Panc1 (cell line): ENCODE results near the gene TBC1D2.
"Not testable (repeated sequence)": the region's sequence is repeated elsewhere in the genome, so short reads cannot be mapped to it uniquely, and the experiment has no call there.

Experiments used
- CTCF ChIP-seq: fragments of 450-650 bp; IDR thresholded peaks from 2 replicates; pipeline ENCODE4 v1.5.1; 2017; ENCODE audit warnings: mild to moderate bottlenecking
- POLR2AphosphoS5 ChIP-seq: IDR thresholded peaks from 2 replicates; pipeline ENCODE4 v1.6.1; 2012; ENCODE audit warnings: mild to moderate bottlenecking, low read depth, low read length, moderate library complexity
- REST ChIP-seq, 2 experiments: IDR thresholded peaks; 2 replicates each; pipeline ENCODE4 v1.6.1; 2011 to 2012; ENCODE audit warnings: low read depth in 2 of 2, control low read depth in 1 of 2, low read length in 1 of 2, mild to moderate bottlenecking in 1 of 2, moderate library complexity in 1 of 2; ENCODE audit not compliant: insufficient read depth in 1 of 2
- SIN3A ChIP-seq: IDR thresholded peaks from 2 replicates; pipeline ENCODE4 v1.6.1; 2012; ENCODE audit warnings: low read depth, mild to moderate bottlenecking, low read length, moderate library complexity, borderline replicate concordance; ENCODE audit not compliant: insufficient read depth
- TCF7L2 ChIP-seq: IDR thresholded peaks from 2 replicates; pipeline ENCODE4 v1.6.1; 2011; ENCODE audit warnings: mild to moderate bottlenecking, low read depth, low read length, inconsistent platforms

- TF ChIP-seq CTCF; REST (IDR thresholded peaks at IDR 0.05; ENCODE audit: insufficient read depth in 1 of 2, low read depth in 2 of 2, low read length in 1 of 2); POLR2AphosphoS5; SIN3A; TCF7L2: not testable (repeated sequence)
Measured at GRCh38 chr9:98174502-98174918, 80.9 kb downstream of the TBC1D2 start.
